Neural crest cell (in vitro differentiated cells): ENCODE results near the gene CWC22. TPM values are rescaled to one million over a fixed set of nuclear protein-coding genes. Genes with fewer than 3 reads are reported as not detected.
A peak's percentile ranks its signal among the peaks of the same experiment; 100 is the strongest.
"Not testable (repeated sequence)": the region's sequence is repeated elsewhere in the genome, so short reads cannot be mapped to it uniquely, and the experiment has no call there.

ENCODE experiments used
- DNase-seq: peaks from one replicate; pipeline ENCODE4 v3.0.0; 2021; ENCODE audit warnings: low read depth, mixed read lengths, low spot score
- H3K27ac Mint-ChIP-seq: one replicate; pipeline ENCODE4 v1.8.0; 2021; ENCODE audit warnings: mild to moderate bottlenecking, mixed read lengths; ENCODE audit not compliant: unreplicated experiment
- H3K27me3 Mint-ChIP-seq: 2 replicates; pipeline ENCODE4 v1.8.0; 2021; ENCODE audit warnings: low read depth, mild to moderate bottlenecking, mixed read lengths
- H3K36me3 Mint-ChIP-seq: 2 replicates; pipeline ENCODE4 v1.8.0; 2021; ENCODE audit warnings: low read depth, mild to moderate bottlenecking, mixed read lengths
- H3K4me1 Mint-ChIP-seq: 2 replicates; pipeline ENCODE4 v1.8.0; 2021; ENCODE audit warnings: mixed read lengths
- H3K4me3 Mint-ChIP-seq: one replicate; pipeline ENCODE4 v1.8.0; 2021; ENCODE audit warnings: mild to moderate bottlenecking, mixed read lengths
- H3K9me3 Mint-ChIP-seq: 2 replicates; pipeline ENCODE4 v1.8.0; 2021; ENCODE audit warnings: mixed read lengths
- total RNA-seq: library from RNA; stranded (reverse); gene quantifications from 2 replicates; pipeline ENCODE4 v1.2.1, GENCODE V29; 2021
- TF ChIP-seq, protein P1 (sequence below): fragments of 200-600 bp; sonication (generic); conservative IDR thresholded peaks from 2 replicates; pipeline ENCODE4 v1.5.0; 2021; ENCODE audit warnings: antibody characterized with exemption, mild to moderate bottlenecking

Gene CWC22
- total RNA-seq, 1 donor from 2014 or later, result 25.8 TPM

DNA sequence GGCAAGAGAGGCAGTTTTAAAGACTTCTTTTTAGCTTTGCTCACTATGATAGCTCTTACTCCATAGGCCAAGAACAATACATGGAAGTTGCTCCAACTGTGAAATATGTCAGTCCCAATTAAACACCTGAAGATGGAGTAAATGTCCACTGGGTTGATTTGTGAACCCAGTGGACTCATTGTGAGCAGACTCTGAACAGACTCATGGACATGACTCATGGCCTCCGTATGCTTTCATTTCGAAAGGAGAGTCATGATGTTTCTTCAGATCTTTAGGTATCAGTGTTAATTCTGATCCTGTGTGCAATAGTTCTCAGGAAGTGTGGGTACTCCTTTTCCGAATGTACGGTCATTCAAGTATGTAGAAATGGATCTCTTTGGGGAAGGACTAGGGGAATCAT is 5.4 kb upstream of the CWC22 start:
- Mint-ChIP-seq H3K27me3 (no peaks in the 10 kb centered on the region), H3K9me3 (no peaks in the 10 kb centered on the region), H3K4me1 (peaks cover under 1% of the 10 kb centered on the region), H3K4me3 (no peak overlapping the region), H3K27ac (no peak overlapping the region), H3K36me3 (no peaks in the 10 kb centered on the region)
- TF ChIP-seq, protein P1, sequence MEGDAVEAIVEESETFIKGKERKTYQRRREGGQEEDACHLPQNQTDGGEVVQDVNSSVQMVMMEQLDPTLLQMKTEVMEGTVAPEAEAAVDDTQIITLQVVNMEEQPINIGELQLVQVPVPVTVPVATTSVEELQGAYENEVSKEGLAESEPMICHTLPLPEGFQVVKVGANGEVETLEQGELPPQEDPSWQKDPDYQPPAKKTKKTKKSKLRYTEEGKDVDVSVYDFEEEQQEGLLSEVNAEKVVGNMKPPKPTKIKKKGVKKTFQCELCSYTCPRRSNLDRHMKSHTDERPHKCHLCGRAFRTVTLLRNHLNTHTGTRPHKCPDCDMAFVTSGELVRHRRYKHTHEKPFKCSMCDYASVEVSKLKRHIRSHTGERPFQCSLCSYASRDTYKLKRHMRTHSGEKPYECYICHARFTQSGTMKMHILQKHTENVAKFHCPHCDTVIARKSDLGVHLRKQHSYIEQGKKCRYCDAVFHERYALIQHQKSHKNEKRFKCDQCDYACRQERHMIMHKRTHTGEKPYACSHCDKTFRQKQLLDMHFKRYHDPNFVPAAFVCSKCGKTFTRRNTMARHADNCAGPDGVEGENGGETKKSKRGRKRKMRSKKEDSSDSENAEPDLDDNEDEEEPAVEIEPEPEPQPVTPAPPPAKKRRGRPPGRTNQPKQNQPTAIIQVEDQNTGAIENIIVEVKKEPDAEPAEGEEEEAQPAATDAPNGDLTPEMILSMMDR, result no peak
- no peak for DNase-seq

DNA sequence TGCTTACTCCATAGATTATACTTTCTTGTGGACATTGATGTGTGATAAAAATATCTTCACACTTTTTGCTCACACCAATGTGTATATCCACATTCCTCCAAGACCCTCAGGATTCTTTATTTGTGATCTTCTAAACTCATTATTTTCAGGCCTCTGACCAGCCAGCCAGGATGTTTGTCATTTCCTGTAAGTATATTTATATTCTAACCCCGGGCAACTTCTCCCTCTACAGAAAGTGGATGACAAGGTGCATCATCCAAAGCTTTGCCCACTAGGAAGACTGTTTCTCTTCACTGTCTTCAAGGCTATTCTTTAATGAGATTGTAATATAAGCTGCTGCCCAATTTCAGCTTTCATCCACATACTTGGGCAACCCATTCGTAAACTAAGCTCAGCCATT is 3.6 kb upstream of the CWC22 start:
- Mint-ChIP-seq H3K36me3 (no peaks in the 10 kb centered on the region), H3K27me3 (no peaks in the 10 kb centered on the region), H3K4me3 (no peak overlapping the region), H3K27ac (no peak overlapping the region), H3K9me3 (no peaks in the 10 kb centered on the region), H3K4me1 (peaks cover 14% of the 10 kb centered on the region)
- no peak for DNase-seq
- TF ChIP-seq, protein P1, result no peak

DNA sequence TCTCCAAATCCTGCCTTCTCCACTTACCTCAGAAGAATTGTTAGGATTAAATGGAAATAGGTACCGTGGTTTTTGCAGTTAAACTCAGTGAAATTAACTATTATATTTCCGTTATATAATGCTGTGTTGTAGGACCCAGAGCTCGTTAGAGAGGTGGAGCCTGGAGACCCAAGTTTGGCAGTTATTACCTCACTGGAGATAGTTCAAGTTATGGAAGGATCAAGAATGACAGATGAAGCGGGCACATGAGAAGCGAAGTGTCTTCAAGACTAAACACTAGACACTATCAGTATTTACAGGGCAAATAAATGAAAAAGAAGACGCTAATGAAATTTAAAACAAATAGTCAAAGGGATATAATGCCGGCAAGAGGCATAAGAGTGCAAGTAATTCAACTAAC is 866 bp downstream of the CWC22 start:
- Mint-ChIP-seq H3K27ac (peak overlapping the region; percentile 99), H3K36me3 (no peaks in the 10 kb centered on the region), H3K27me3 (no peaks in the 10 kb centered on the region), H3K9me3 (no peaks in the 10 kb centered on the region), H3K4me1 (peaks cover 15% of the 10 kb centered on the region), H3K4me3 (peak overlapping the region; percentile 97)
- TF ChIP-seq, protein P1, result no peak
- DNase-seq, result no peak

DNA sequence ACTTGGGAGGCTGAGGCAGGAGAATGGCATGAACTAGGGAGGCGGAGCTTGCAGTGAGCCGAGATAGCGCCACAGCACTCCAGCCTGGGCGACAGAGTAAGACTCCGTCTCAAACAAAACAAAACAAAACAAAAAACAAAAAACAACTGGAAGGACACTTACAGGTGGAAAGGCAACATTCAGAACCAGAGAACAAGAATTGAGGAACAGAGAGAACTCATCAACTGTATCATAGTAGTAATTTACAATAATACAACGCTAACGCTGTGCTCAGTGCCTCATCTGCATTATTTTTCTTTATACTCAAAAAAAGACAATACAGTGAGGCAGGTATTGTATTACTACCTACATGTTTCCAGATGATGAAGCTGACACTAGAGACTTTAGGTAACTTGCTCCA is 1.6 kb downstream of the CWC22 start:
- Mint-ChIP-seq H3K4me3 (peak overlapping the region; percentile 97), H3K4me1 (peaks cover 15% of the 10 kb centered on the region)
- not testable (repeated sequence) for DNase-seq, H3K27ac Mint-ChIP-seq, H3K9me3 Mint-ChIP-seq, H3K36me3 Mint-ChIP-seq, H3K27me3 Mint-ChIP-seq

DNA sequence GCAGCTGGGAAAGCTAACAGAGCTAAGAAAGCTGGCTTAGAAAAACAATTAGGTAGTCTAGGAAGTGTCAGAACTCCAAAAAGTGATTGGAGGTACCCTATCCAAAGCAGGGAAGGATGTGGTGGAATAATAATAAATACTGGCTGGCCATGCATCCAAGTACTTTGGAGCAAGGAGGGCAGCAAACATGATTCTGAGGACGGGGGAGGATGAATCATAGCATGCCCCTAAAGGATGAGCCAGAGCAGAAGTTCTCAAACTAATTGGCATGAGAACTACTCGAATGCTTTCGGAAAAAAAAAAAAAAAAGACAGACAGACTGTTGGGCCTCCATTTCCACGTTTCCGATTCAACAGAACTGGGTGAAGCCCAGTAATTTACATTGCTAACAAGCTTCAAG is 2.4 kb downstream of the CWC22 start:
- no peak for DNase-seq
- peak overlapping the region; percentile 73 for H3K4me3 Mint-ChIP-seq
- H3K27me3 Mint-ChIP-seq, result no peaks in the 10 kb centered on the region
- H3K9me3 Mint-ChIP-seq, result no peaks in the 10 kb centered on the region
- peaks cover 15% of the 10 kb centered on the region for H3K4me1 Mint-ChIP-seq
- no peaks in the 10 kb centered on the region for H3K36me3 Mint-ChIP-seq
- H3K27ac Mint-ChIP-seq, result no peak overlapping the region
- TF ChIP-seq, protein P1, result no peak

DNA sequence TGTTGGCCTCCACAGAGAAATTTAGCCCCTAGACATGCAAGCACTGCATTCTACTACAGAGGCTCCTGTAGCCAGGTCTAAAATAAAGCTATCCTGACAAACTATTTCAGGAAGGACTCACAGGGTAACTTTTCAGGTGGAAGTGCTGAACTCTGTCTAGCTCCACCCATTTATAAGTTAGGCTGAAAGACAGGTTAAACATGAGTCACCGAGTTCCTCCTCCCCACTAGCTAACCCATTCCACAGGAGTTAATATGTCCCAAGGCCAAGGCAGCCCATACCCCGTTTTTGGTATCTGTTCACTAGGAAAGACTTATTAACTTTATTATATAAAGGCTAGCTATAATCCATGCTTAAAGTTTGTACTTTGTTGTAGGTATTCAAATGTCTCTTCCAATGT is 3.5 kb downstream of the CWC22 start:
- TF ChIP-seq, protein P1, result no peak
- no peaks in the 10 kb centered on the region for H3K36me3 Mint-ChIP-seq
- no peaks in the 10 kb centered on the region for H3K27me3 Mint-ChIP-seq
- peaks cover 15% of the 10 kb centered on the region for H3K4me1 Mint-ChIP-seq
- peak overlapping the region; percentile 54 for H3K4me3 Mint-ChIP-seq
- no peaks in the 10 kb centered on the region for H3K9me3 Mint-ChIP-seq
- no peak for DNase-seq
- H3K27ac Mint-ChIP-seq, result no peak overlapping the region
